NCI-H1417 treated with DMSO at 0.1 percent for 48 hours (cell line): ENCODE data around the gene DMD.

Experiments used
- DNase-seq: peaks from one replicate; lab custom pipeline; 2025; lab: John Stamatoyannopoulos, UW

DMD gene

DNA sequence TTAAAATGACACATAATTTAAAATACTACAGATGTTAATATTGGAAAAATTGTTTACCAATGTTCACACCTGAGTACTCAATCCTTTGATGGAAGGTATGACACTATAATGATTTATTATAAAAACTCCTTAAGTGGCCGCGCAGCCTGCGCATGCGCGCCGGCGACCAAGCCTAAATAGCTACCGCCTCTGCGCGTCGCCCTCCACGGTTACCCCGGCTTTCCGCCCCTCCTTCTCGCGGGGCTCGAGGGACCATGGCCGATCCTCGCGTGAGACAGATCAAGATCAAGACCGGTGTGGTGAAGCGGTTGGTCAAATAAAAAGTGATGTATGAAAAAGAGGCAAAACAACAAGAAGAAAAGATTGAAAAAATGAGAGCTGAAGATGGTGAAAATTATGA is 170.2 kb downstream of the DMD start:
- DNase-seq, result no peak

DNA sequence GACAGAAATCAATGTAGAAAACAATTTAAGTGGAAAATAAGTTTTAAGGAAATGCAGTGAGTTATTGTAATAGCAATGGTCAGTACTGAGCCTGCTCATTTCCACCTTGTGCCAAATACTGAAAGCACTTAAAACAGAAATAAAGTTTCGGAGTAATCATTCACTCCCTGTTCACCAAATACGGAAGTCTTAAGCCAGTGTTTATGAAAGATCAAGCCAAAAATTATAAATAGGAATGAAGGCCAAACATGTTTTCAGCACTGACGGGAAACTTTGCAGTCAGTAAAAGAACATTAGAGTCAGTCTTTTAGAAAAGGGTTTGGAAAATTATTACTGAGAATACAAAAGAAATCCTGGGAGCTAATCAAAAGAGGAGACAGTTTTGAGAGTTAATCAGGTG is 178.6 kb downstream of the DMD start:
- no peak for DNase-seq

DNA sequence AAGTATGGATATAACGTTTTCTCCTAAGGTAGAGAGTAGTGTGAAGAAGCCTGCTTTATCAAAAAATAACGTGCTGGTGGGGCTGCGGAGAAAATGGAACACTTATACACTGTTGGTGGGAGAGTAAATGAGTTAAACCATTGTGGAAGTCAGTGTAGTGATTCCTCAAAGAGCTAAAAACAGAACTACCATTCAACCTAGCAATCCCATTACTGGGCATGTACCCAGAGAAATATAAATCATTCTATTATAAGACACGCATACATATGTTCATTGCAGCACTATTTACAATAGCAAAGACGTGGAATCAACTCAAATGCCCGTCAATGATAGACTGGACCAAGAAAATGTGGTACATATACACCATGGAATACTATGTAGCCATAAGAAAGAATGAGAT is 196.4 kb downstream of the DMD start:
- DNase-seq, result no peak

DNA sequence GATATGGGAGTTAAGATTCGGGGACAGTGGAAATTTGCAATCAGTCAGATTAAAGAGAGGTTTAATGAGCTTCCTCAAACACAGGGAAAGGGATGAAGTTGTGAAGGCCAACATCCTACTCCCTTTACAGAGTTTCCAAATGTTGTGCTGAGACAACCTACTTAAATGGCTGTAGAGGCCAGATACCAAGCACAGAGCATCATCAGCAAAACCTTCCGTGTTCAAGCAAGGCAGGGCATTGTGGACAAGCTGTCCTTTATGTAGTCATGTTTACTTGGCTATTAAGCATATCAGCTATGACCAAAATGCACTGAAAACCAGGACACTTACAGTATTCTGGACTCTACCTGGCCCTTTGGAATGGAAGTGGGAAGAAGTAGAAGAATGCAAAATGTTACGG is 197.3 kb downstream of the DMD start:
- DNase-seq, result no peak

DNA sequence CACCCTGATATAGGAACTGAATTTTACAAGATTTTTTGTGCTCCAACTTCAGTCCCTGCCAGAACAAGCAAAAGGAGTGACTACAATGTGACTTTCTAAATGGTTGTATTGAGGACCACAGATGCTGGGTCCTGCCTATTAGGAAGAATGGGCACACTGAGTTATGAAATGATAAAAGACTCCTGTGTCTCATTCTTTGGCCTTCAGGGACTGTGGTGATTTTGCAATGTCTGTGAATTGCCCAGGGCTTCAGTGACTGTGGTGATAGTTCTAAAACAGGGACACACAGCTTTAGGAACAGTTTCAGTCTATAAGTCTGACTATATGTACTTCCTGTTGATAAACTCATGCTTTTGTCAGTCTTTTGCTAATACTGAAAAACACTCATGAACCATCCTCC is 210.2 kb downstream of the DMD start:
- no peak for DNase-seq

DNA sequence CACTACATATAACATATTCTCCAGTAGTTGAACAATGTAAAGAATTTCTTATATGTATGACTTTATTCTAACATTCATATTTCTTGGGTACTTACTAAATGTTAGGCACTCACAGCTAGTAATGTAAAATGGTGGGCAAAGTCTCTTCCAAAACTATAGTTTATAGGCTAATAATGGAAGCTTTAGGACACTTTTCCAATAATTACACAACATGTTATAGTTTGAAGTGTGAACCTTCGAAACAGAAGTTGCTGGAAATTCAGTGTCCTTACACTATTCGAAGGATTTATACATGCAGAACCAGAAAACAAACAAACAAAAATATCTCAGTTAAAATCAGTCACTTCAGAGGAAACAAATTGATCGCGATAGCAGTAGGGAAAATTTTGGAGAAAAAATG is 212.6 kb downstream of the DMD start:
- no peak for DNase-seq

DNA sequence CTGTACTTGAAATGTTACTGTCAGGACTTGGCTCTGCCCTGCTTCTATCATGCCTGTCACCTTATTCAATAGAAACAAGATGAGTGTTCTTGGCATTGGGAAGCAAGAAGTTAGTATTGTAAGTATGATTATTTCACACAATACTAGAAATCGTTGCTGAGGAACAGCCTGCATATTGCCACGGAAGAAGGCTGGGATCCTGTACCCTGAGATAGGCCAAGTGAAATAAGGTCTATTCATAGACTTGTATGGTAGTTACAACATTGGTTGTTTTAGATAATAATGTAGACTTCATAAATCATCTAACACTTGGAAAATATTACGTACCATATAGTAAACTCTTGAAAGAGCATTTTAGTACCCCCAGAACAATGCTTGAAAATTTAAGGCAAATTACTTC is 215.9 kb downstream of the DMD start:
- no peak for DNase-seq

DNA sequence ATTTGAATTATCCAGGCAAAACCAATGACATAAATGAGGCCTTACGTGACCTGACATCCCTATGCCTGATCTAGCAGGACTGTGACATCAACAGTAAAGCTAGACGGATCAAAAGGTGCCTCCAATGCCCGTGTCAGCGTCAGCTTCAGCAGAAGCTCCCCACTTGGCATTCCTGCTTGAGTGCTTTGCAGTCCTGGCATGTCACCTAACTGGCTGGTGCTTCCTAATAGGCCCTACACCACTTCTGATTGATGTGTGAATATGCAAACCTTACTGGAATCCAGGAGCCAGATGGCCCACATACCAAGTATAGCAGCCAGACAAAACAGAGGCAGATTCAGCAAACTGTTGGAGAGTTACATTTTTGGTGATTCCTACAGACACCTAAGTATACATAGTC is 224.2 kb downstream of the DMD start:
- DNase-seq, result no peak

DNA sequence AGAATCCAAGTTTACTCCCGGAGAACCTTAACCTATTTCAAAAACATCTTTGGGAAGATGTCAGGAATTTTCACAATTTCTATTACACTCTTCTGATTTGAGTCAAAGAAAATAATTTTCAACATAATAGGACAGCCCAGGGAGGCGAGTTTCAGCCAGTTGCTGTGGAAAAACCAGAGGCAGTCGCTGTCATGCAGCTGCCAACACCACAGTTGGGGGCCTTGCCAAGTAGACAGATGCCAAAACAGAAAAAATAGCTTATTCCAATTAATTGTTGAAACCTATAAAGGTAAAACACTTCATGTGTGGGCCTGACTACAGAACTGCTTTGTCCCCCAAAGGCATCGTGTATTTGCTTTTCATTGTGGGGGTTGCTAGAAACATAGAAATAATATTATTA is 225.8 kb downstream of the DMD start:
- no peak for DNase-seq

DNA sequence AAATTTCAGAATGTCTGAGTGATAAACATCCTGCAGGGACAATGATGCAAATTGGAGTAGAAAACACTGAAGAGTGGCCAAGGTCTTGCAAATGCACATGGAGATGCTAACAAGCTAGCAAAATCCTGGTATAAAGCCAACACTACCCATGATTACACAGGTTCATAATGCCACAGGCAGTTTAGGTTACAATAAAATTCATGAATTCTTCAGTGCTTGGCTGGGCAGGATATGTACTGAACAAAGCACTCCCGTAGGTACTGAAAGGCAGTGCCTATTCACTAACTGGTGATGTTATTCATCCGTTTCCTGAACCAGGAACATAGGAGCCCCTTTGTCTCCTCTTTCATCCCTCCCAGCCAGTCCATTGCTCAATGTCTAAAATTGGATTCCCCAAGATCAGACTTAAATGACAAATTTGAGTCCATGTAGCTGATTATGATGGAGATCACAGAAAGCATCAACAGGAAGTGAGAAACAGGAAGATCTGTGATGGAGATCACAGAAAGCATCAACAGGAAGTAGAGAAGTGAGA is 244.5 kb downstream of the DMD start:
- no peak for DNase-seq

DNA sequence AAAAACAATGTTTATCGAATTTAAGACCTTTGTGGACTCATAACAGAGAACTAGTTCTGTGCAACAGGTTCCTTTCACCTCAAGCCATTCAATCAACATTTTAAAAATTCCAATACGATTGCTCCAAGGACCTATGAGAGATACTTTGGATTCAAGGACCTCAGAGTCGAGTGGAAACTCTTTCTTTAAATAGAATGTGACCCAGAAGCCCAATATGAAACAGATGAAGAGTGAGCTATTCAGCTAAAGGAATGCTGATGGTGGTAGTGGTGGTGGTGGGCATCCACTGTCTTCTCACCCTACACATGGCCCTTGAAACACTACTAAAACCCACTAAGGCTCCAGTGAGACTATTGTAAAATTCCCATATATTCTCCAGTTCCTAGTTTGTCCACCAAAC is 257.2 kb downstream of the DMD start:
- DNase-seq, result no peak

DNA sequence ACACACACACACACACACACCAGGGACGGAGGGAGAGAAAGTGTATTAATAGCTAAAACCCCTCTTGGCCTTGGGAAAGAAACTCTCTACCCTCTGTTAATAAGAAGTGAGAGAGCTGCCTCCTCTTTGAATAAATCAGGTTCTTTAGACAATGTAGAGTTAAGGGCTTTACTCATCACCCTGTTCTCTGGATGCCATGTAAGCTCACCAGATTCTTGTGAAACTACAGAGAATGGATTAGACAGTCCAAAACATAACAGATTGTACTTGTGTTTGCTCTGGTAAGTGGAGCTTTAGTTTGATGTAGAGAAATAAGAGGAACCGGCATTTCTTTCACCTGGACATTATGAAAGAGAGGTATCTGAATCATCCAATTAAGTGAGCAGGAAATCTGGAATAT is 263.2 kb downstream of the DMD start:
- no peak for DNase-seq

DNA sequence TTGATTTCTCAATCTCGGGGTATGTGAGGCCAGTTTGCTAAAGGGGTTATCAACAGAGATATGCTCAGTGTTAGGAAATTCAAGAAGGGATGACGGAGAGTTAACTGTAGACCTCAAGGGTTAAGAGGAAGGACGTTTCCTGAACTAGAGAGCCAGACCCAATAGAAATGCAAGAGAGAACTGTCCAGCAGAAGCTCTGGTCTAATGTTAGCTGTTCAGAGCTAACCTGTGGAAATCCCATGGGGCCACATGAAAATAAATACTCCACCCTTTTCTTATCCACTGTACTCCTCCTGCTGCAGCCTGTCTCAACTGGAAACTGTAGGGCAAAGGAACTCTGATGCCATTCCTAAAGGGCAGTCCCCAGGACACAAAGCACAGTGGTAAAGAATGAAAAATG is 274.3 kb downstream of the DMD start:
- DNase-seq, result no peak

DNA sequence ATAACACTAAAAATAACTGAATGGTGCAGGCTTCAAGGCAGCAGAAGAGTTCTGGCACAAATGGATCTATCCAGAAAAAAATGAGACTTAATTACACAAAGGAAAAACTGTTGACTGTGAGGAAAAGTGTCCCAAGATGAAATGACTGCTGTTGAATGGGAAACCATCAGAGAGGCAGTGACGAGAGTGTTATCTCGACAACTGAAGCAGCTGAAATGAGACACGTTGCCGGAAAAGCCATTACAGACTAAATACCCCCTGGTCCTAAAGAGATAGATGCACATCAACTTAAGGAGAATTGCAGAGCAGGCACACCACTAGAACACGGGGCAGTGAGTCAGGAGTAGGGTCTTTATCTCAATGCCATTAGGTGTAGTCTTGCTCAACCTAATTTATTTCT is 277.8 kb downstream of the DMD start:
- no peak for DNase-seq

DNA sequence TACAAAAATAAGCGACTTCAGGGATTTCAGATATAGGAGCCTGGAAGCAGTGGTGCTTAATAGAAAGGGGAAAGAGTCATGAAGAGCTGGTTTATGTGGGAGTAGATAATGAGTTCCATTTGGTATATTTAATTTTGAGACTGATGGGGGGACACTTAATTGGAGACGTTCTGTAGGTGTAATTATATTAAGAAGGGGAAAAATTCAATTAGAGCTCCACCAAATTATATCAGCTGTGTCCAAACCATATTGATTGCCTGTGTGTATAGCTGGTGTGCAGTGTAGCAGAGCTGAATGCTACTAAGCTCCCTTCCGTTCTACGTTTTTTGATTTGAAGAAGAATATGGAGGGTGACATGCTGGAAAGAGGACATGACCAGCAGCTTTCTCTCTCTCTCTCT is 282.3 kb downstream of the DMD start:
- no peak for DNase-seq

DNA sequence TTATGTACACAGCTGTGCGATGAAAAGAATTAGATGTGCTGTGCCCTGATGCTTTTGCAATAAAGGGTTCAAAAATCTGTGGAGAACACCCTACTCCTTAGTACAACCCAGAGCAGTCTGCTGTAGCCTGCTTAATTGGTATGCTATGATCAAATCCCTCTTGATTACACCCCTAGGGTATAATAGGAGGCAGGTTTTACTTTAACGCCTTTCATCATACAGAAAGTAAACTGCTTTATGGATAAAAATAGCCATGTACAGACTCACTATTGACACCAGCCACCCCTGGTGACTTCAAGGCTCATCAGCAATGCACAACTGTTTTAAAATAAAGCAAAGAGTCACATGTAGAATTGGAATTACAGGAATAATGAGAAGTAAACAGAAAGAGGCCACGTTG is 315.3 kb downstream of the DMD start:
- DNase-seq, result peak; percentile 82

DNA sequence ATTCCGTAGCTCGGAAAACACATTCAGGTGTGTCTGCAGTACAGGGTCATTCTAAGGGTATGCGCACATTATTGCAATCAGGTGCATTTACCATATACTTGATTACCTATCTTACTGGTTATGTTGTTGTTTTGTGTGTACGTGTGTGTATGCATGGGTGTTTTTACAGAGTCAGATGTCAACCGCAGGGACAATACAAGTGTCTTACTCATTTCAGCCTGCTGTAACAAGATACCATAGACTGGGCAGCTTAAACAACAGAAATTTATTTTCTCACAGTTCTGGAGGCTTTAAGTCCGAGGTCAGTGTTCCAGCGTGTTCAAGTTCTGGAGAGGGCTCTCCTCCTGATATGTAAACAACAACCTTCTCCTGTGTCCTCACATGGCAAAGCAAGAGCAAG is 316.7 kb downstream of the DMD start:
- DNase-seq, result no peak

DNA sequence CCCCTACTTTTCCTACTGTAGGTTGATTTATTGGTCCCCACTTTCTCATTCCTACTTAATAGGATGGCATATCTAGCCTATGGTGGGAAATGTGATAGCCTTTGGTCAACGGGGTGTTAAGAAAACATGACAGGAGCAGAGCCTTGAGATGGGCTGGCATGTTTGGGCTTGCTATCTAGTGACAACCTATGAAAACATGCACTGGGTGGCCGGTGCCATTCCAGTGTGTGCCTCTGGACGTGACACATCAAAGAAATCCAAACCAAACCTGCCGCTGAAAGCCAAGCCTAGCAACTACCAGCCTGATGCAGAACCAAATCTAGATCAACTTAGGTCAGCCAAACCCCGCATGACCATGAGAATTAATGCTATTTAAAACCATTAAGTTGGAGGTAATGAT is 317.6 kb downstream of the DMD start:
- DNase-seq, result no peak

DNA sequence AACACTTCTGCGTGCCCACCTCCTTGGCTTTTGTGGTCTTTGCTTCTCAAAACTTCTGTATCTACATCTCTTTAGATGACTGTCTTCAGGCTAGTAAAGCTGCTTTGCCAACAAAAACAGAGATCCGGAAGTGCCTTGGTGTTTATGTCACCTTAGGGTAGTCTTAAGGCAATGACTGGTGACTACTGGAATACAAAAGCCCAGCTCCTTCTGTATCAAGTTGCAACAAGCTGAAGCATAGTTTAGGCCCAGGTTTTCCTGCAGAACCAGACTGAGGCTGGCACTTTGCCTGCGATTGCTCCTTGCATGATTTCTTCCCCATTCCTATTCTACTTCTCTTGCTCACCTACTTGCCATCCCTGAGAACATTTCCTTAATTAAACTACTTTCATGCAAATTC is 333.8 kb downstream of the DMD start:
- DNase-seq, result no peak

DNA sequence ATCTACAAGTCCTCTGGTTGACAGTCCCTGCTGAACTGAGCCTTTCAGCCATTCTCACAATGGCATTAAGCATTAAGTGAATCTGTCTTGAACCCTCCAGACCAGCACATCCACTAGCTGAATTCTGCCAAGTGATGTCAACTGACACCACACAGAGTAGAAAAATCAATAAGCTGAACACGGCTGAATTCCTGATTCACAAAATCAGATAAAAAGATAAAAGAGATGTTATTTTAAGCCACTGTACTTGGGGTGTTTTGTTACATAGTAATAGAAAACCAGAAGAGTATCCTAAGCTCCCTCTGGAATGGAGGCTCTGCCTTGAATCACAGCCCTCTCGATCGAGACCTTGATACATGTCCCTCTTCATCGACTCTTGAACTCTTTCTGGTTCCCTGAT is 336.5 kb downstream of the DMD start:
- DNase-seq, result no peak

DNA sequence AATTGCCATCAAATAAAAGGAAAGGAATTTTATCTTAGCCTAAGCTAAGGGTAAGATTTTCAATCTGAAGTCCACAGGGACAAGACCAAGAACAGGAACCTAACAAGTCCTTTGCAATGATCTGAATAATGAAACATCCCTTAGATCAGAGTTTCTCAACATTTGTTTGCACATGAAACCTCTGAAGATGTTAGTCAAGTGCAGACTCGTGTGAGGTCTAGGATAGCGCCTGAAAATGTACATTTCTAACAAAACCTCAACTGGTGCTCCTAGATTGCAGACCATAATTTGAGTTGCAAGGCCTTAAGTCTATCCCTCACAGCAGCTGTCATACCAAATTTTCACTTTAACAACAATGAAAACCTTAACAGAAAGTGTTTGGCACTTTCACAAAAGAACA is 337.6 kb downstream of the DMD start:
- no peak for DNase-seq

DNA sequence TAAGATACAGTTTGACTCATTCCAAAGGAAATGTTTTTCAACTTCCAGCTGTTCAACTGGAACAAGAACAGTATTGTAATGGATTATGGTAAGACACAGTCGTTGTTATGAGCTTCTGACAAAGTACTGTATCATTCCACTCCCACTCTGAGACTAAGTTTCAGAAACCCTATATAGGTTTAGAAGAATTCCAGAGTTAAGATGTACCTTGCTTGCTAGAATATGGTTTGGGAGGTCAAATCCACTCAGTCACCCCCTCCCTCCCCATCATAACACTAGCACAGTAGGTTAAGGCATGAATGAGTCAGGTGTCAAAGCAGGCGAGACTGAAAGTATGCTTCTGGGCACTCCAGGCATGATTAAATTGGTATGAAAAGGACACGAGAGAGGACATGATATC is 339.7 kb downstream of the DMD start:
- DNase-seq, result no peak

DNA sequence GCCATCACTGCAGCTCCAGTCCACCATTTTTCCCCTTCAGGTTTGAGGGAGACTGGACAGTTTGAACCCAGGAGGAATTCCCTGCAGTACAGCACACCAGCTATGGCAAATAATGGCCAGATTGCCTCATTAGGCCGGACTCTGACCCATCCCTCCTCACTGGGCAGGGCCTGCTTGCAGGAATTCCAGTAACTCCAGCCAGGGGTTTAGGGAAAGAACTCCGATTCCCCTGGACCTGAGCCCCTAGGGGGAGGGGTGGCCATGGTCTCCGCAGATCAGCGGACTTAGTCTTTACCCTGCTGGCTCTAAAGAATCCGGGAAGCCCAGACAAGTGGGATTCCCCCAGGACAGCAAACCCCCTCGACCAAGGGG is 342.8 kb downstream of the DMD start:
- DNase-seq, result no peak

DNA sequence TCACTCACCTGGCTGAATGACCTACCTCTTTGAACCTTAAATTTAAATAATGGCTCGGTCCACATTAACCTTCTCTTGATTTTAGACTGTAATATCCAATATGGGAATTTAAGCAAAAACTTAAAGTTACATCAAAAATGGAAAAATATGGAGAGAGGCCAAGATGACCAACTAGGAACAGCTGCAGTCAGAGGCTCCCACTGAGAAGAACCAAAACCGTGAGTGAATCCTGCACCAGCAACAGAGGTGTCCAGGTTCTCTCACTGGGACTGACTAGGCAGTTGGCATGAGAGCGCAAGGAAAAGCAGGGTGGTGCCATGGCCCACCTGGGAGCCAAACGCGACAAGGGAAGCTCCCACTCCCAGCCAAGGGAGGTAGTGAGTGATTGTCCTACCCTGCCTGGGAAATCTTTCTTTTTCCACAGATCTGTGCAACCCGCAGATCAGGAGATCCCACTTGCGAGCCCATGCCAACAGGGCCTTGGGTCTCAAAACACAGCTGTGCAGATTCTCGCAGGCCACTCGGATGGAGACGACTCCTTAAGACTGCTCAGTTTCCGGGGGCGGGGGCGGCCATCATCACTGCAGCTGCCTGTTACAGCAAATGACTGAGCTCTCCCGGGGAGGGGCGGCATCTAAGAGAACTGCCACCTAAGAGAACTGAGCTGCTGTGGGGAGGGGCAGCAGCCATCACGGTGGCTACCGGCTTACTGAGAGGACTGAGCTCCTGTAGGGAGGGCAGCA is 343.4 kb downstream of the DMD start:
- no peak for DNase-seq

DNA sequence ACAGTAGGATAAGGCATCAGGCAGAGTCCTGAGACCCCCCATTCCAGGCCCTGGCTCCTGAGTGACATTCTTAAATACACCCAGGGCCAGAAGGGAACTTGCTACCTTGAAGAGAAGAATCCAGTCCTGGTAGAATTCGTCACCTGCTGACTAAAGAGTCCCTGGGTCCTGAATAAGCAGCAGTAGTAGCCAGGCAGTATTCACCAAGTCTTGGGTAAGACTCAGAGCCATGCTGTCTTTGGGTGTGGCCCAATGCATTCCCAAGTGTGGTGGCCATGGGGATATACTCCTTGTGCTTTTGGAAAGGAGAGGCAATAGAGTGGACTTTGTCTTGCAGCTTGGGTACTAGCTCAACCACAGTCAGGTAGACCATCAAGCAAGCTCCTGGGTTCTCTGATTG is 359.1 kb downstream of the DMD start:
- no peak for DNase-seq
